Superior temporal gyrus (tissue), 1 donor: ENCODE data around the gene NXF1.
"Not testable (repeated sequence)": the region's sequence is repeated elsewhere in the genome, so short reads cannot be mapped to it uniquely, and the experiment has no call there.

Experiments used
- DNase-seq: peaks from one replicate; pipeline ENCODE4 v3.0.0-alpha.2; 2016; ENCODE audit errors: extremely low spot score

Gene NXF1

DNA sequence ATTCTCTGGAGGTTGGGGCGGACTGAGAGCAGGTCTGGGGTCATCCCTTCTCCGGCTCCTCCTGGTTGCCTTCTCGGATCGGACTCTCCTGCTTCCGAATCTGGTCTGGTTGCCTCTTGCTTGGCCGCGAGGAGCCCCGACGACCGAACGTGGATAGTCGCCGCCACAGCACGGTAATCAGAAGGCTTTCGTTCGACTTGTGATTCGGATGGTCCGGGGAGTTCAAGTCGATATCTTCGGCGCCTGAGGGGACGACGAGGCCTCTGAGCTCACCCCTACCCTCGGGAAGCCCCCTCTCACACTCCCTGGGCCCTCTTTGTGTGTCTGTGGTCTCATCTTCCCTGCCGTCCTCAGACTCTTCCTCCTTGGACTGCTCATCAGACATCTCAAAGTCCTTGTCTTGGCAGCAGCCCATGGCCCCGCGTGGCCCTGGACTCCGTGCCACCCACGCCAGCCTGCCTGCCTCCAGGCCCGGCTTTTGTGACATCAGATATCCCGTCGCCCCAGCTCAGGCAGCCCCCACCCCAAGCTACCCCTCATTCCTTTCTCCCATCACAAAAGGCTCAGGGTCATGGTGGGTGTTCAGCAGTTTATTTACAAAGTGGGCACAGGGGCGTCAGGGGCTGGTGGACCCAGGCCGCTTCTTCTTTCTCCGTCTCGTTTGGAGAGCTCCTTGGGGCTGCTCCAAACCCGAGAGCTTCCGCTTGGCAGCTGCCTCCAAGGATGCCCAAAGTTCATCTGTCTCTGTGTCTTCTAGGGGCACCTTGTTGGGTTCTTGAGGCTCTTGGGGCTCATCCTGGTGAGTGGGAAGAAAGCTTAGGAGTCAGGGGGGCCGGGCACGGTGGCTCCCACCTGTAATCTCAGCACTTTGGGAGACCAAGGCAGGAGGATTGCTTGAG, 27.3 kb upstream of the NXF1 start, which contains the start of gene TEX54:
TEX54 (minus strand) TSS at position 506 of the 899 bp plus-strand sequence.
- no peak for DNase-seq

DNA sequence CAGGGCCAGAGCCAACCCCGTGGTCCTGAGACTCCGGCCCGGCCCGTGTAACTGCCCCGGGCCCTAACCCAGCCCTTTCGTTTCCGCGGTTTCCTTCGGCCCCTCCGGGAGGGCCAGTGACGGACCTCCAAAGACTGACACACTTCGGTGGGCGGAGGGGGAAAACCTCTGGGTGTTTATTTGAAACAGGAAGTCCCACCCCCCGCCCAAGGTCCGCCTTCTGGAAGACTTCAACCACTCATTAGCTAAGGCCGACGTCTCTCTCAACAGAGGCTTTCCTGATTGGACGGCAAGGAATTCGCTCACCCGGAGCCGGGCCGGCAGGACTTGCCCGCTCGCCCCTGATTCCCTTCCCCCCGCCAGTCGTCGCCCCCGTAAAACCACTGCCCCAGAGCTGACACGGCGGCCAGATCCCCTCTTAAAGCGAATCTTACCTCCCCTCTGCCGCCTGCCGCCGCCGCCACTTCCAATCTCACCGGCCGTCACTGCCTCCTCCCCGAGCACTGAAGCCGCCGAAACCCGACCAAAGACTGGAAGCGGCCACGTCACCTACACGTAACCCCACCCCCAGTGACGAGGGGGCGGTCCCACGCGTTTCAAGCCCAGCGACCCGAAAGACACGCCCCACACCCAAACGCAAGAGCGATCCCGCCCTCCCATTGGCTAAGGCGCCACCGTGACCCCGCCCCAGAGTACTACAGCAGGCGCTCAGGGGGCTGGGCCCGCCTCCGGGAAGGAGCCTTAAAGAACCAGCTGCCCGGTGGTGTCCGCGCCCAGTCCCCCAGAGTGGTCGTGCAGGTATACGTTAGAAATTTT, 26.5 kb upstream of the NXF1 start, which contains the start of gene STX5:
STX5 (minus strand) TSS at position 532 of the 816 bp plus-strand sequence. CDS start 808 bp downstream, outside the sequence.
- peak; percentile 99 for DNase-seq

DNA sequence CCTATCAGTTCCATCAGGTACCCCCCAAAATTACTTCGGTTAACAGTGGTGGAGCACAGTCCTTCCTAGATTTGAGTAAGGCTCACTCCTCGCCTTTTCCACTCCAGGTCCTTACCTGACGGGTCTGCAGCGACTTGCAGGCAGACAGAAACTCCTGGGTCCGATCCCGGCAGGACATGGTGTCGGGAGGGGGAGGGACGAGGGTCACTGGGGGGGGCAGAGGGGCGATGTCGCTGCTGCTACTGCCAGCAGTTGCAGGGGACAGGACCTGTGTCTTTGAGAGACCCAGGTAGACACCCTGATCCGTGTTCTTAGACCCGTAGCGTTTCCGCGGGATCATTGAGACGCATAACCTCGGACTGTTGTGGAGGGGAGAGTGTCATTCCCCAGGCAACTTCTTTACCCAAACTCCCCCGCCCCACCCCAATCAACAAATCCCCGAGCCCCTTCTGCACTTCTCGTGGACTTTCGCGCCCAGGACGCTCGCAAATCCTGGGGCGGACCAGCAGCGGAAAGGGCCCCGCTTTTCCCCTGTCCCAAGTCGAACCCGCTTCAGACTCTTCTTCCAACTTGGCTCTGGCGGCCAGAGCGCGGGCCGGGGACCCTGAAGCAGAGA, 25.8 kb upstream of the NXF1 start:
- DNase-seq = no peak

DNA sequence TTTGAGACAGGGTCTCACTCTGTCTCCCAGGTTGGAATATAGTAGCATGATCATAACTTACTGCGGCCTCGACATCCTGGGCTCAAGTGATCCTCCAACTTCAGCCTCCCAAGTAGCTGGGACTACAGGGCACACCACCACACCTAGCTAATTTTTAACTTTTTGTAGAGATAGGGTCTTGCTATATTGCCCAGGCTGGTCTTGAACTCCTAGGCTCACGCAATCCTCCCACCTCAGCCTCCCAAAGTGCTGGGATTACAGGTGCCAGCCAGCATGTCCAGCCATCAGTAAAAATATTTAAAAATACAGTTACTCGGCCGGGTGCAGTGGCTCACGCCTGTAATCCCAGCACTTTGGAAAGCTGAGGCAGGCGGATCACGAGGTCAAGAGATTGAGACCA, 22.9 kb upstream of the NXF1 start:
- not testable (repeated sequence) for DNase-seq

DNA sequence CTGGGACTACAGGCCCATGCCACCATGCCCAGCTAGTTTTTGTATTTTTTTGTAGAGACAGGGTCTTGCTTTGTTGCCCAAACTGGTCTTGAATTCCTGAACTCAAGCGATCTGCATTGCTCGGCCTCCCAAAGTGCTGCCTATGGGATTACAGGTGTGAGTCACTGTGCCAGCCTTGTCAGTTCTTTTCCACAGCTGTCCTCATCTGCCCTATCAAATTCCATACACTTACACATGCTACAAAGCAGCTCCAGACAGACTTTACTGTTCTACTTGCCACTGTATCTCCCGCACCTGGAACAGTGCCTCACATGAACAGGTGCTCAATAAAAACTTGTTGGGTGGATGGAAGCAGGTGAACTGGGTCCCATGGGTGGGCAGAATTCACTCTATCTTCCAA, 18.4 kb upstream of the NXF1 start:
- no peak for DNase-seq

DNA sequence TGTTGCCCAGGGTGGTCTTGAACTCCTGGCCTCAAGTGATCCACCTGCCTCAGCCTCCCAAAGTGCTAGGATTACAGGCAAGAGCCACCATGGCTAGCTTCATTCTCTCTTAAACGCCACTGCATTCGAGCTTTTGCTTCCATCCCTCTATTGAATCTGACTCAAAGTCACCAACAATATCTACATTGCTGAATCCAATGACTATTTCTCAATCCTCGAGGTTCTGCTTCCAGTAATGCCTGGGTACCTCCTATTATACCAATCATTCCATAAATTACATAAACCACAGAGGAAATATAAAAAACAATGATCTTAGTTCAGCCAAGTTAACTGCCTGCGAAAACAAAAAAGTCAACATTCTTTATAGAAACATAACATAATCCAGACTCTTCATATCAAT, 11.9 kb upstream of the NXF1 start:
- DNase-seq = no peak

DNA sequence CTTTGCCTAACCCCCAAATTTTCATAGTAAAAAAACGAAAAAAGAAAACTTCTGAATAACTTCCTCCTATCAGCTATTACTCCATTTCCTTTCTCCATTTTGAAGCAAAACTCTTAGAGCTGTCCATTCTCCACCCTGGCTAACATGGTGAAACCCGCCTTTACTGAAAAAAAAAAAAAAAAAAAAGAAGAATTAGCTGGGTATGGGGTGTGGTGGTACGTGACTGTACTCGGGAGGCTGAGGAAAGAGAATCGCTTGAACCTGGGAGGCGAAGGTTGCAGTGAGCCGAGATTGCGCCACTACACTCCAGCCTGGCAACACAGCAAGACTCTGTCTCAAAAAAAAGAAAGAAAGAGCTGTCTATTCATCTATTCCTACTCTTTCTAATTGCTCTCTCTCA, 11.3 kb upstream of the NXF1 start:
- DNase-seq = no peak

DNA sequence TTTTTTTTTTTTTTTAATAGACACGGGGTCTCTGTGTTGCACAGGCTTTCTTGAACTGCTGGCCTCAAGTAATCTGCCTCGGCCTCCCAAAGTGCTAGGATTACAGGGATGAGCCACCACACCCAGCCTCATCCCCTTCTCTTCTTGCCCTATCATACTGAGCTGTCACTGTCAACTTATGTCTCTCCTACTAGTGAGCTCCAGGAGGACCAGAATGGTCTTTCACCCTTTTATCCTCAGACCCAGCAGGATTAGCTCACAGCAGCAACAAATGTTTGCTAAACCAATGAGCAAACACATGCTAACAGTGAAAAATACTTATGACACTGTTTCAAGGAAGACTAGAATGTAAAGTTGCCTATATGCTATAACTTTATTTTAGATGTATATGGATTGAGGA, 6.4 kb upstream of the NXF1 start:
- DNase-seq = no peak

DNA sequence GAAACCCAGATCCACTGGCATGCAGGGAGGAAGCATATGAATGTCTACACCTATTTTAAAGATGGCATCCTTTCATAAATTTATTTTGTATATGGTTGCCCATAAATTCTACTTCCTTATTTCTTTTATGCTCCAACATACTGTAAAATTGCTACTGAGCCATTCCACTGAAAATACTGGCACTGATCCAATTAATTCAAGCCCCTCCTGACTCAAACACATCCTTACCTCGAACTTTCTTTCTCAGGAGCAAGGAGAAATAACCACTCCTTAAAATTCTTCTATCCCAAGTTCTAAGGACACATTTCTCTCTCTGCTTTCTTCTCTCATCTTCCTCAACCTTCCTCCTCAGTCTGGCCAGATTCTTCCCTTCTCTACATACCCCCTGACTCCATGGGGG, 5.5 kb upstream of the NXF1 start:
- DNase-seq = no peak

DNA sequence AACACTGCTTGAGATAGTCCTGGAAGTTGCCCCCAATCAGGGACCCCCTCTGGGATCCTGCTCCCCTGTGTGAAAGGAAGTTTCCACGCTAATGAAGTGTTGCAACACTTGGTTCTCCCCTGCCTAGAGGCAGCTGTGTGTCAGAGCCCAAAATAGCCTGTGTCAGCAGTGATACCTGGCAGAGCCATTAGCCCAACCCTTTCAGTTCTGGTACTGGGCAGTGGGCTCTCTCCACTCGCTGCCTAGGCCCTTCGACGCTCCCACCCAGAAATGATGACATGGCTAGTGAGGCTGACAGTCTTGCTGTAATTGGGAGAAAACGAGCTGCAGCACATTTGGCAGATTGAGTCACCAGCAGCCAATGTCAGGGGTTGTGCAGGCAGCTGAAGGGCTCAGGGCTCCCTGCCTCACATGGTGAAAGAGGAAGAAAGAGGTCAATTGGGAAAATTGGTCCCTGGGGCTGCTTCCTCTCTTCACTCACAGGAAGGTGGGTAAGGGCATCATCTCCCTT, 1.4 kb upstream of the NXF1 start:
- DNase-seq = no peak

DNA sequence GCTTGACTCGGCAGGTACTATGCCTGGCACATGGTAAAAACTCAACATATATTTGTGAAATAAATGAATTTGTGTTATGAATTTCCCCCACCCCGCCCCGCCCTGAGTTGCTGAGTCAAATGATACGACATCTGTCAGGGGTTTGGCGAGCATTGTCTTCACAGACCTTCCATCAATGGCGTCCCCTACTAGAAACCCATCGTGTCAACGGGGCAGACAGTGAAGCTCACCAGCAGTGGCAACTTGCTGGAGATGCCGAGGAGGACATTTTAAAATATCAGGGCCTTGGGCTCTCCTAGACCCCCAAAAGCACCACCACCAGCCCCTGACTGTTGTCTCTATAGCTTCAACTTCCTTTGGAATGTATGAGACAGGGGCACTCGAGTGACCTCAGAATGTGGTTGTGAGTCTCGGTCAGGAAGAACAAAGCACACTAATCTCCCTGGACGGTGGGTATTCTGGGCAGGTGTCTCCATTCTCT, 761 bp upstream of the NXF1 start:
- DNase-seq = no peak

DNA sequence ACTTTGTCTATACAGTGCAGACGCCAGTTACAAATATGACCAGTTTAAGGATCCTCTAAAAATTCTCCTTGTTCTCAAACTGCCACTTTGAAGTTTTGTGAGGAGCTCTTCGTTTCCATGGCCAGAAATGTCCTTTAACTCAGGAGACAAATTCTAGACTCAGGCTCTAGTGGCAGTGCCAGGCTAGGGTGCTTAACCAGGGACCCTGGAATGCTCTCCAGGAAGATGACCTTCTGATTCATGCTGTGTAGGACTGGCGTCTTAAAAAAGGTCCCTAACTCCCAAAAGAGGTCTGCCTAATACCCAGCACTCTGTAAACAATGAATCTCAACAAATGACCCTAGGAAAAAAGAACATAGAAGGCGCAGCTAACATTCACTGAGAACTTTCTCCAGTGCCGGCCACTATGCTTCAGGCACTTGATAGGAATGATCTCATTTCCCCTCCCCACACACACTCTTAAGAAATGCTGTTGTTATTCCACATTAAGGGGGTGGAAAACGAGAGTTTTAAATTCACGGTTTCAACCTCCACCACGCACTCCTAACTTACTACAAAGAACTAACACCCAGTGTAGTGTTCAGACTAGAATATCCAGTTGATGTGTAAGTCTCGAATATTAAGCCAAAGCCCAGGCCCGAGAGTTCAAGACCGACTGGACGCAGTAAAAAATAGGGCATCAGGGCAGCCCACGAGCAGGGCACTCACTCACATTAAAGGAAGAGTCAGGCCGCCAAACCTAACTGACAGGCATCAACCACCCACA, 747 bp downstream of the NXF1 start:
- DNase-seq = peak; percentile 14

DNA sequence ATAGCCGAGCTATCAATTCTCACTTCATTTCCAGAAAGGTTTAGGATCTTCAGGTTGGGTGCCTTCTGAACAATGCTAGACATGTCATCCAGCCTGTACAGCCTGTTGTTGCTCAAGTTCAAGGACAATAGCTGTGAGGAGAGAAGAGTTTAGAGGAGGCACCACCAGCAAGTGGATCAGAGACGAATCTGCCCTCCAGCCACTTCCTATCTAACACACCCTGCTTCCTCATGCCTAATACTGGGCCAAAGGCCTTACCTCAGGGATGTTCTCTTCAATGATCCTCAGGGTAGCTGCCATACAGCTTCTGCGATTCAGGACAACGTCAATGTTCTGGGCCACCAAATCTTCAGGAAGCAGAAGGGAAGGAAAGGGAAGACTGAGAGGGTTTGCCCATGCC, 4.2 kb downstream of the NXF1 start:
- DNase-seq = no peak

DNA sequence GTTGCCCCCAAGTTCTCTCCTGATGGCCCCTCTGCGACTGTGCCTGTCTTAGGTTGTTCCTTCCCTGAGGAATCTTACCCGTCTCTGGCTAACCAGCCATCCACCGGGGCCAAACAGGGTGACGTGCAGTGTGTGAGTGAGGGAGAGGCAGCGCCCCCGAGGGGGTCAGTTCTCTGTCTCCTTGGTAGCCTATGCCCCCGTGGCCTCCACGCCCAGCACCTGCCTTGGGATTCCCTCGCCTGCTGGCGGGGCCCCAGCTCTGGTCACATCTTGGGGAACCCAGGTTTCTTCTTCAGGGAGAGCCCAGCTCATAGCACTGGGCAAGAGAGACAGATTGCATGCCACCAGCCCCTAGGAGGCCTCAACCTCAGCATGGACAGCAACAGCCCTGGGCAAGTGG, 5.8 kb downstream of the NXF1 start:
- DNase-seq = no peak

DNA sequence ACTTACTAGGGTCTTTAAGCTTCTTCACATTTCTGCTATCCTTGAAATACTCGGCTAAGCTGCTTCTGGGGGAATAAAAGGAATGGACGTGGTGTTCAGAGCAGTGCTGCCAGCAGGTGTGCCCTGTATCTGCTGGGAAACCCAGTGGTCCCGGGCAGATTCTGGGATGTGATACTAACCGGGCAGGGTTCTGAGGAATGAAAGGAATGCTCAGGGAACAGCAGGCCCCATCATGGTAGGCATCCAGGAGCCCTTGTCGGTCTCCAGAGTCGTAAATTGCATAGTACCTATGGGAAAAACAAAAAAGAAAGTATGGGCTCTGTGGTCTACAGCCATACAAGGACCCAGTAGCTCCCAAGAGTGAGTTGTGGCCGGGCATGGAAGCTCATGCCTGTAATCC, 9.0 kb downstream of the NXF1 start:
- DNase-seq = no peak

DNA sequence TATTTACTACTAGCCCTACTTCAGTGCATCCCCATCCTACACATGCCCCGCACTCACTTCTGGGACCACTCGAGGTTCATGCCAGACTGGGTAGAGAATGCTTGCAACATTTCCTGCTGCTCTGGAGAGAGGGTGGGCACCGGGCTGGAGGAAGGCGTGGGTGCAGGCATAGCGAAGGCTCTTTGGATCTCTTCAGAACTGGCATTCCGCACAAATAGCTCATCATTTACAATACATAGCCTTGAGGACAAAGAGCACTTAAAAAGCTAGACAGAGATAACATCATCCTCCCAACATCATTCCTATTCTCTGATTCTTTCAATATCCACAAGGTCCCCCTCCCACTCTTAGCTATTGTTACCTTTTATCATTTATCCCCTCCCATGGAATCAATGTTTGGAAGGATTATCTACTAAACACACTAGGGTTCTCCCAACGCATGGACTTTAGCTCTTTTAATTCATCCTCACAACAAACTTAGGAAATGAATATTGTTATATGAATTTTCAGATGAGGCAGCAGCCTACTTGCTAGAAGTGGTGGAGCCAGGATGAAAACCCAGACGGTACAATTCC, 11.0 kb downstream of the NXF1 start:
- DNase-seq = no peak

DNA sequence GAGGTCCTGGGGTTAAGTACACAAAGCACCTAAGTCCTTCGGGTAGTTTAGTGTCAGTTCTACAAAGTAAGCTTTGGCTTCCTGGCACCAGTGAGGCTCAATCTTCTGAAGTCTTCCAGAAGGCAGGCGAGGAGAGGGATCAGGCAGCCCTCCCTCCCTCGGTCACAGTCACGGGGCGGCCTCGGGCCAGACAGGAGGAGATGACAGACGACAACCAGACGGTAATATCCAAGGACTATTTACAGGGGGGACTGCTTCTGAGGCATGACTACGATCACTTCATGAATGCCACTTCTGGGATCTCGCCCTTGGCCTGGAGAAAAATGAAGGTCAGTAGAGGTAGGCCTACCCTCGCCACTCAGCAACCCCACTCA, 13.1 kb downstream of the NXF1 start:
- no peak for DNase-seq

DNA sequence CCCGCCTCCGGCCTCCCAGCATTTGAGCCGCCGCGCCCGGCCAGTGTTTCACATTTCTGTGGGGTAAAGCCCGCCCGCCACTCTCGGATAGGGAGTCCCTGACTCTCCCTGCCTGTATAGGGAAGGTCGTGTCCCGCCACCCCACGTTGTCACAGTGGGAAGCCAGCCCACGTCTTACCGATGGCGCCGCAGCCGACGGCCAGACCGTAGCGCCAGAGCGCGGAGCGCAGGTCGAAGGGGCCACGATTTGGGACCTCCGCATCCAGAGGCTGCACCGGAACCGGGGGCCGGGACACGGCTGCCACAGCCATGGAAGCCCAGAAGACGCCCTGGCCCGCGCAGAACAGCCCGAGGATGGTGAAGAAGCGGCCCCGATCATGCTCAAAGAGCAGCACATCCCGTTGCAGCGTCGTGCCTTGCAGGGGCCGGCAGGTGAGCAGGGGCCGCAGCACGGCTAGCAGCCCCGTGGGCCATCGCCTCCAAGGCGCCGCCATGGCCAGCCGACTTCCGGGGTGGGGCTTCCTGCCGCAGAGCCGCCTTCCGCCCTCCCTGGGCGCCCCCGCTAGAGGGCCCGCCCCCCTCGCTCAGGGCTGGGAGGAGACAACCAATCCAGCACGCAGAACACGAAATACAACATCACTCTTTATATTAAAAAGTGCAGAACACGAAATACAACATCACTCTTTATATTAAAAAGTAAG, 13.6 kb downstream of the NXF1 start, which contains the start of gene TMEM223:
TMEM223 (minus strand) TSS at position 506 of the 701 bp plus-strand sequence; CDS start at position 494, 12 bp downstream.
- DNase-seq = peak; percentile 87

DNA sequence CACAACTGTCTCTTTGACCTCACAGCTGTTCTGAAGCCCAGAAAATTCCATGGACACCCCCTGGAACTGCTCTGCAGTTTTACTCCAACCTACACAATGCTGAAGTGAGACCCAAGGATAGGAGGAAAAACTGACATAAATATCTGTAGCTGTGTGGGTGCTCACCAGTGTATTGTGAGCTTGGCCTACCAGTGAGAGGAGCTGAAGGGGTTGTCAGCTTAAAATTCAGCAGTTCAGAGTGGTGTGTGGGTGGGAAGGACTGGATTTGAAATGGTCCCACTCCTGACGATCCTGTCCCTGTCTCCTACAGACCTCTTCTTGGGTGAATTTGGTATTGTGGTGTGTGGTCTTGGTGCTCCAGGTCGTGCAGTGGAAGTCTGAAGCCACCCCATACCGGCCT, 15.7 kb downstream of the NXF1 start:
- no peak for DNase-seq

DNA sequence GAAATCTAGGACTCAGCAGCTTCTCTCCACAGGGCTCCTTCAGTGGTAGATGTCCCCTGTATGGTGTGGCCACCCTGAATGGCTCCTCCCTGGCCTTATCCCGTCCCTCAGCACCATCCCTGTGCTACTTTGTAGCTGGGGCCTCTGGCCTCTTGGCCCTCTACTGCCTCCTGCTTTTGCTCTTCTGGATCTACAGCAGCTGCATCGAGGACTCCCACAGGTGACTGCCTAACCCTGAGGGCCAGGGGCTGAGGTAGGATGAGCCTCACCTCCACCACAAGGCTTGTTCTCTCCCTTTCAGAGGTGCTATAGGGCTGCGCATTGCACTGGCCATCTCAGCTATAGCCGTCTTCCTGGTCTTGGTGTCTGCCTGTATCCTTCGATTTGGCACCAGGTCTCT, 16.2 kb downstream of the NXF1 start:
- DNase-seq = no peak
